WTC11 (cell line): ENCODE data around the gene SLC45A3. TPM values are rescaled to one million over a fixed set of nuclear protein-coding genes. Genes with fewer than 3 reads are reported as not detected.

ENCODE experiments used
- ATAC-seq: fragments of 200-7000 bp; cut with Tn5 transposase; 2 replicates; pipeline ENCODE4 v1.10.0; 2021; ENCODE audit warnings: mild to moderate bottlenecking, moderate library complexity
- CTCF ChIA-PET: fragments of 300-600 bp; sonication (Branson Sonifier 250); formaldehyde crosslinking; loops from one replicate; lab custom pipeline; 2021; ENCODE audit warnings: antibody characterized with exemption; lab: Charles Lee
- POLR2A ChIA-PET: fragments of 350-600 bp; sonication (Branson Sonifier 250); formaldehyde crosslinking; loops from one replicate; lab custom pipeline; 2021; ENCODE audit warnings: antibody characterized with exemption; lab: Charles Lee
- DNase-seq: peaks from one replicate; pipeline ENCODE4 v3.0.0; 2021; ENCODE audit warnings: low spot score
- H3K27ac Mint-ChIP-seq: 2 replicates; pipeline ENCODE4 v1.8.0; 2021; ENCODE audit warnings: mixed read lengths
- H3K27me3 Mint-ChIP-seq: 2 replicates; pipeline ENCODE4 v1.8.0; 2021; ENCODE audit warnings: low read depth, mild to moderate bottlenecking, moderate library complexity, mixed read lengths
- H3K36me3 Mint-ChIP-seq: 2 replicates; pipeline ENCODE4 v1.8.0; 2021; ENCODE audit warnings: mixed read lengths
- H3K4me1 Mint-ChIP-seq: 2 replicates; pipeline ENCODE4 v1.8.0; 2022; ENCODE audit warnings: mixed read lengths
- H3K4me3 Mint-ChIP-seq: 2 replicates; pipeline ENCODE4 v1.8.0; 2021; ENCODE audit warnings: mild to moderate bottlenecking, moderate library complexity, mixed read lengths
- H3K9me3 Mint-ChIP-seq: 2 replicates; pipeline ENCODE4 v1.8.0; 2021; ENCODE audit warnings: mixed read lengths
- E2F1 ChIP-seq: sonication (generic); formaldehyde crosslinking; IDR thresholded peaks from 2 replicates; pipeline ENCODE4 v1.8.0; 2022; ENCODE audit warnings: mild to moderate bottlenecking, missing genetic modification reagents
- ERG ChIP-seq: fragments of 250-450 bp; sonication (Bioruptor Pico); IDR thresholded peaks from 2 replicates; pipeline ENCODE4 v1.8.0; 2021; ENCODE audit warnings: mild to moderate bottlenecking
- ESRRA ChIP-seq: sonication (generic); formaldehyde crosslinking; IDR thresholded peaks from 2 replicates; pipeline ENCODE4 v1.8.1; 2022; ENCODE audit warnings: mild to moderate bottlenecking, missing genetic modification reagents, borderline replicate concordance
- GABPB1 ChIP-seq: sonication (generic); formaldehyde crosslinking; IDR thresholded peaks from 2 replicates; pipeline ENCODE4 v1.8.1; 2023; ENCODE audit warnings: mild to moderate bottlenecking, missing genetic modification reagents
- GRHL2 ChIP-seq: fragments of 250-450 bp; sonication (Bioruptor Pico); IDR thresholded peaks from 2 replicates; pipeline ENCODE4 v1.8.0; 2022; ENCODE audit warnings: mild to moderate bottlenecking, moderate library complexity; ENCODE audit not compliant: insufficient replicate concordance, severe bottlenecking
- HMGA2 ChIP-seq: fragments of 250-450 bp; sonication (Bioruptor Pico); IDR thresholded peaks from 2 replicates; pipeline ENCODE4 v1.4.0; 2021; ENCODE audit warnings: mild to moderate bottlenecking, moderate library complexity
- HMGXB4 ChIP-seq: sonication (generic); formaldehyde crosslinking; IDR thresholded peaks from 2 replicates; pipeline ENCODE4 v1.8.1; 2023; ENCODE audit warnings: mild to moderate bottlenecking, moderate library complexity, missing genetic modification reagents
- JAZF1 ChIP-seq: fragments of 250-450 bp; sonication (Bioruptor Pico); IDR thresholded peaks from 2 replicates; pipeline ENCODE4 v1.9.0; 2021; ENCODE audit warnings: moderate library complexity, mild to moderate bottlenecking, inconsistent platforms
- KAT7 ChIP-seq: sonication (generic); formaldehyde crosslinking; IDR thresholded peaks from 2 replicates; pipeline ENCODE4 v1.8.1; 2023; ENCODE audit warnings: missing genetic modification reagents, mild to moderate bottlenecking, borderline replicate concordance
- NFATC4 ChIP-seq: fragments of 250-450 bp; sonication (Bioruptor Pico); IDR thresholded peaks from 2 replicates; pipeline ENCODE4 v1.9.0; 2021; ENCODE audit warnings: mild to moderate bottlenecking
- NR3C1 ChIP-seq: sonication (generic); formaldehyde crosslinking; conservative IDR thresholded peaks from 2 replicates; pipeline ENCODE4 v1.8.1; 2023; ENCODE audit warnings: low read depth, mild to moderate bottlenecking, missing genetic modification reagents
- TCF7 ChIP-seq: sonication (generic); formaldehyde crosslinking; IDR thresholded peaks from 2 replicates; pipeline ENCODE4 v1.8.0; 2022; ENCODE audit warnings: mild to moderate bottlenecking, low read depth, missing genetic modification reagents, moderate library complexity
- TP53 ChIP-seq: sonication (generic); formaldehyde crosslinking; IDR thresholded peaks from 2 replicates; pipeline ENCODE4 v1.8.1; 2023; ENCODE audit warnings: mild to moderate bottlenecking, missing genetic modification reagents
- USF1 ChIP-seq: sonication (generic); formaldehyde crosslinking; IDR thresholded peaks from 2 replicates; pipeline ENCODE4 v1.8.0; 2022; ENCODE audit warnings: mild to moderate bottlenecking, missing genetic modification reagents
- ZNF425 ChIP-seq: fragments of 250-450 bp; sonication (Bioruptor Pico); conservative IDR thresholded peaks from 2 replicates; pipeline ENCODE4 v1.9.0; 2021; ENCODE audit warnings: mild to moderate bottlenecking
- ZNF512 ChIP-seq: sonication (generic); formaldehyde crosslinking; IDR thresholded peaks from 2 replicates; pipeline ENCODE4 v1.8.1; 2022; ENCODE audit warnings: missing genetic modification reagents, borderline replicate concordance
- ZNF532 ChIP-seq: fragments of 250-450 bp; sonication (Bioruptor Pico); IDR thresholded peaks from 2 replicates; pipeline ENCODE4 v1.9.0; 2021; ENCODE audit warnings: mild to moderate bottlenecking, borderline replicate concordance
- total RNA-seq: library from RNA; stranded (reverse); gene quantifications from 3 replicates; pipeline ENCODE4 v1.2.3, GENCODE V29; 2021

The SLC45A3 gene
- total RNA-seq, 1 experiment from 2014 or later: 15.2 TPM

GRCh38 chr1:205699416-205699815, 19.1 kb upstream of the SLC45A3 start (continued):
- no peak for TF ChIP-seq ZNF532 (CRISPR knock-in tag)

- CTCF ChIA-PET: interaction anchor here (0.6 kb wide), 1 partner anchor 13 kb away, joined by 3 read pairs; no protein-coding TSS in a partner anchor
- DNase-seq (no peak), ATAC-seq (no peak)
- Mint-ChIP-seq H3K36me3 (no peaks in the 10 kb centered on the region), H3K4me1 (peaks cover 17% of the 10 kb centered on the region), H3K27ac (no peak overlapping the region), H3K27me3 (no peaks in the 10 kb centered on the region), H3K9me3 (no peaks in the 10 kb centered on the region), H3K4me3 (no peak overlapping the region)
- TF ChIP-seq JAZF1: no peak
- no peak for TF ChIP-seq NR3C1 (CRISPR knock-in tag)
- TF ChIP-seq KAT7 (CRISPR knock-in tag): no peak
- no peak for TF ChIP-seq HMGXB4
- TF ChIP-seq ZNF425: no peak
- TF ChIP-seq ZNF512 (CRISPR knock-in tag): no peak
- no peak for TF ChIP-seq ESRRA (CRISPR knock-in tag)
- no peak for TF ChIP-seq ERG (CRISPR knock-in tag)
- no peak for TF ChIP-seq USF1 (CRISPR knock-in tag)
- TF ChIP-seq GRHL2: no peak
- no peak for TF ChIP-seq E2F1 (CRISPR knock-in tag)
- TF ChIP-seq HMGA2 (CRISPR knock-in tag): no peak
- TF ChIP-seq TP53 (CRISPR knock-in tag): no peak
- no peak for TF ChIP-seq NFATC4 (CRISPR knock-in tag)
- TF ChIP-seq GABPB1: no peak
- no peak for TF ChIP-seq TCF7
- POLR2A ChIA-PET: no interaction called here
These were observed 18.6 kb upstream of the SLC45A3 start for GRCh38 chr1:205698921-205699320.
